Liver (tissue), 9 donors: ENCODE measurements around the gene APBB1. TPM values are rescaled to one million over a fixed set of nuclear protein-coding genes. Genes with fewer than 3 reads are reported as not detected.

ENCODE experiments used
- DNase-seq: peaks from one replicate; pipeline ENCODE4 v3.0.0-alpha.2; 2017; ENCODE audit warnings: low spot score
- H3K27ac ChIP-seq, 2 donors: one replicate each; pipeline ENCODE4 v1.7.0; 2013; ENCODE audit warnings: inconsistent platforms in 2 of 2, low read length in 2 of 2, control low read depth in 1 of 2, low read depth in 1 of 2, mild to moderate bottlenecking in 1 of 2
- H3K27me3 ChIP-seq, 4 donors: one replicate each; pipeline versions ENCODE4 v1.6.1 to v1.7.0; 2013; ENCODE audit warnings: low read length in 3 of 4, inconsistent platforms in 1 of 4, mild to moderate bottlenecking in 1 of 4, moderate library complexity in 1 of 4; ENCODE audit not compliant: control insufficient read depth in 4 of 4, insufficient read depth in 4 of 4
- H3K36me3 ChIP-seq, 4 donors: one replicate each; pipeline versions ENCODE4 v1.6.1 to v1.7.0; 2013; ENCODE audit warnings: low read length in 3 of 4, mild to moderate bottlenecking in 3 of 4, low read depth in 1 of 4, moderate library complexity in 1 of 4; ENCODE audit not compliant: control insufficient read depth in 4 of 4, insufficient read depth in 3 of 4
- H3K4me1 ChIP-seq, 4 donors: one replicate each; pipeline versions ENCODE4 v1.6.1 to v1.7.0; 2013; ENCODE audit warnings: low read length in 3 of 4, mild to moderate bottlenecking in 3 of 4, moderate library complexity in 1 of 4; ENCODE audit not compliant: control insufficient read depth in 4 of 4, insufficient read depth in 4 of 4
- H3K4me3 ChIP-seq, 3 donors: one replicate each; pipeline versions ENCODE4 v1.6.1 to v1.7.0; 2013; ENCODE audit warnings: low read length in 3 of 3, control low read depth in 1 of 3, low read depth in 1 of 3, mild to moderate bottlenecking in 1 of 3
- H3K9ac ChIP-seq, 2 donors: one replicate each; pipeline ENCODE4 v1.7.0; 2013; ENCODE audit warnings: low read length in 2 of 2, mild to moderate bottlenecking in 2 of 2, moderate library complexity in 2 of 2, control low read depth in 1 of 2, low read depth in 1 of 2
- H3K9me3 ChIP-seq, 4 donors: one replicate each; pipeline versions ENCODE4 v1.6.1 to v1.7.0; 2013; ENCODE audit warnings: low read length in 3 of 4; ENCODE audit not compliant: control insufficient read depth in 4 of 4
- EGR1 ChIP-seq, 2 donors: IDR thresholded peaks; 2 replicates each; pipeline ENCODE4 v1.6.1; 2016 to 2018; ENCODE audit warnings: antibody characterized with exemption in 2 of 2, low read depth in 2 of 2
- FOXA1 ChIP-seq: IDR thresholded peaks from 2 replicates; pipeline ENCODE4 v1.6.1; 2016; ENCODE audit warnings: antibody characterized with exemption
- FOXA2 ChIP-seq: IDR thresholded peaks from 2 replicates; pipeline ENCODE4 v1.6.1; 2016; ENCODE audit warnings: antibody characterized with exemption
- GABPA ChIP-seq, 2 donors: IDR thresholded peaks in 1 of 2; conservative IDR thresholded peaks in 1 of 2; 2 replicates each; pipeline ENCODE4 v1.6.1; 2016; ENCODE audit warnings: antibody characterized with exemption in 2 of 2, mild to moderate bottlenecking in 1 of 2, moderate library complexity in 1 of 2
- HNF4A ChIP-seq, 2 donors: conservative IDR thresholded peaks; 2 replicates each; pipeline ENCODE4 v1.6.1; 2016; ENCODE audit warnings: antibody characterized with exemption in 2 of 2, mild to moderate bottlenecking in 2 of 2
- HNF4G ChIP-seq: IDR thresholded peaks from 2 replicates; pipeline ENCODE4 v1.6.1; 2016; ENCODE audit warnings: antibody characterized with exemption
- JUND ChIP-seq, 2 donors: IDR thresholded peaks; 2 replicates each; pipeline ENCODE4 v1.6.1; 2016; ENCODE audit warnings: antibody characterized with exemption in 2 of 2
- MAX ChIP-seq: IDR thresholded peaks from 2 replicates; pipeline ENCODE4 v1.6.1; 2016; ENCODE audit warnings: antibody characterized with exemption
- NR2F2 ChIP-seq: IDR thresholded peaks from 2 replicates; pipeline ENCODE4 v1.6.1; 2016; ENCODE audit warnings: antibody characterized with exemption
- RAD21 ChIP-seq, 2 donors: IDR thresholded peaks; 2 replicates each; pipeline ENCODE4 v1.6.1; 2016; ENCODE audit warnings: antibody characterized with exemption in 2 of 2, mild to moderate bottlenecking in 2 of 2
- REST ChIP-seq: IDR thresholded peaks from 2 replicates; pipeline ENCODE4 v1.6.1; 2016; ENCODE audit warnings: antibody characterized with exemption, mild to moderate bottlenecking
- RXRA ChIP-seq, 2 donors: IDR thresholded peaks; 2 replicates each; pipeline ENCODE4 v1.6.1; 2017 to 2018; ENCODE audit warnings: antibody characterized with exemption in 2 of 2, mild to moderate bottlenecking in 1 of 2
- SP1 ChIP-seq: IDR thresholded peaks from 2 replicates; pipeline ENCODE4 v1.6.1; 2018; ENCODE audit warnings: antibody characterized with exemption, mild to moderate bottlenecking
- TAF1 ChIP-seq: conservative IDR thresholded peaks from 2 replicates; pipeline ENCODE4 v1.6.1; 2016; ENCODE audit warnings: antibody characterized with exemption, mild to moderate bottlenecking
- YY1 ChIP-seq: IDR thresholded peaks from 2 replicates; pipeline ENCODE4 v1.6.1; 2016; ENCODE audit warnings: antibody characterized with exemption, mild to moderate bottlenecking
- WGBS: extraction: QIAGEN DNeasy Blood & Tissue Kit; methylation state at CpG from one replicate; pipeline ENCODE4 v1.1.7; 2013; 5-methylcytosine and 5-hydroxymethylcytosine counted together
- polyA plus RNA-seq, 2 donors: library from polyadenylated mRNA; stranded (reverse) in 1 of 2; unstranded in 1 of 2; fragments of 200-250 nt in 1 of 2; fragments of >200 nt in 1 of 2; fragmentation: Nextera tagmentation in 1 of 2; extraction: Ambion mirVana in 1 of 2; gene quantifications; one replicate each; pipeline versions ENCODE4 v1.2.1 to v1.2.3, GENCODE V29; 2013 to 2015
- total RNA-seq, 2 donors: library from RNA; depleted of rRNA; stranded (reverse); fragments of >200 nt; gene quantifications; one replicate each; pipeline ENCODE4 v1.2.3, GENCODE V29; 2014
- TF ChIP-seq, protein P1 (sequence below): IDR thresholded peaks from 2 replicates; pipeline ENCODE4 v1.6.1; 2016; ENCODE audit warnings: antibody characterized with exemption
- TF ChIP-seq, protein P2 (sequence below): fragments of 150-350 bp; IDR thresholded peaks from 2 replicates; pipeline ENCODE4 v1.5.1; 2017; ENCODE audit warnings: improper control_type of control experiment, low read depth, low read length; ENCODE audit not compliant: missing input control
- TF ChIP-seq, protein P3 (sequence below): IDR thresholded peaks from 2 replicates; pipeline ENCODE4 v1.6.1; 2016; ENCODE audit warnings: antibody characterized with exemption
- donor health status: healthy.
- donor health status: healthy.
- donor health status: healthy.
- donor health status: healthy.
- donor health status: healthy.

The APBB1 gene
- total and polyA plus RNA-seq, 4 donors: 2.5 to 8.6 (median 6.3) TPM

DNA sequence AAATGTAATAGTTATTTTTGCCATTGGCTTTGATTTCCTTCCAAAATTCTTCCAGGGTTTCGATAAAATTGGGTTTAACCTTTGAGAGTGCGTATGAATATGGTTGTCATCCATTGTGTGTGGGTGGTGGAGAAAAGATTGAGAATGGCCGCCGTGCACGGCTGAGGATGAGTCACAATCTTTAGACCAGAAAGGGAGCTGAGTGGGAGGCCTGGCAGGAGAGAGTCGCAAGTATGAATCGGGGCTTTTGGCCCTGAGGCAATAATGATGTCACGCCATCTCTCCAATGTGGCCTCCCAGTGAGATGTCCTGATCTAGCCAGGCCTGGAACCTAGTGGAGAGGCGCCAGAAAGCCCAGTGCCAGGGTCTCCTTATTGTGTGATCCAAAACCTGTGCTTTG lies 61.7 kb downstream of the APBB1 start:
- Histone ChIP-seq H3K27ac (no peak overlapping the region), H3K27me3 (no peaks in the 10 kb centered on the region), H3K4me3 (no peak overlapping the region), H3K9me3 (no peaks in the 10 kb centered on the region), H3K36me3 (no peaks in the 10 kb centered on the region), H3K9ac (no peak overlapping the region), H3K4me1 (peaks cover 6 to 21% (median 18%) of the 10 kb centered on the region in 4 donors)
- TF ChIP-seq FOXA1 (no peak), TAF1 (no peak), REST (no peak), YY1 (no peak), SP1 (no peak), HNF4G (no peak), MAX (no peak), HNF4A (conservative IDR thresholded peaks at IDR 0.05) (no peak), FOXA2 (no peak), JUND (IDR thresholded peaks at IDR 0.05) (no peak), NR2F2 (no peak), EGR1 (IDR thresholded peaks at IDR 0.05; ENCODE audit: low read depth in 2 of 2) (no peak), GABPA (IDR thresholded peaks at IDR 0.05 in 1 of 2, conservative IDR thresholded peaks at IDR 0.05 in 1 of 2) (no peak), RXRA (IDR thresholded peaks at IDR 0.05) (no peak), RAD21 (IDR thresholded peaks at IDR 0.05) (no peak)
- TF ChIP-seq, protein P1, sequence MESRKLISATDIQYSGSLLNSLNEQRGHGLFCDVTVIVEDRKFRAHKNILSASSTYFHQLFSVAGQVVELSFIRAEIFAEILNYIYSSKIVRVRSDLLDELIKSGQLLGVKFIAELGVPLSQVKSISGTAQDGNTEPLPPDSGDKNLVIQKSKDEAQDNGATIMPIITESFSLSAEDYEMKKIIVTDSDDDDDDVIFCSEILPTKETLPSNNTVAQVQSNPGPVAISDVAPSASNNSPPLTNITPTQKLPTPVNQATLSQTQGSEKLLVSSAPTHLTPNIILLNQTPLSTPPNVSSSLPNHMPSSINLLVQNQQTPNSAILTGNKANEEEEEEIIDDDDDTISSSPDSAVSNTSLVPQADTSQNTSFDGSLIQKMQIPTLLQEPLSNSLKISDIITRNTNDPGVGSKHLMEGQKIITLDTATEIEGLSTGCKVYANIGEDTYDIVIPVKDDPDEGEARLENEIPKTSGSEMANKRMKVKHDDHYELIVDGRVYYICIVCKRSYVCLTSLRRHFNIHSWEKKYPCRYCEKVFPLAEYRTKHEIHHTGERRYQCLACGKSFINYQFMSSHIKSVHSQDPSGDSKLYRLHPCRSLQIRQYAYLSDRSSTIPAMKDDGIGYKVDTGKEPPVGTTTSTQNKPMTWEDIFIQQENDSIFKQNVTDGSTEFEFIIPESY: no peak
- TF ChIP-seq, protein P2, sequence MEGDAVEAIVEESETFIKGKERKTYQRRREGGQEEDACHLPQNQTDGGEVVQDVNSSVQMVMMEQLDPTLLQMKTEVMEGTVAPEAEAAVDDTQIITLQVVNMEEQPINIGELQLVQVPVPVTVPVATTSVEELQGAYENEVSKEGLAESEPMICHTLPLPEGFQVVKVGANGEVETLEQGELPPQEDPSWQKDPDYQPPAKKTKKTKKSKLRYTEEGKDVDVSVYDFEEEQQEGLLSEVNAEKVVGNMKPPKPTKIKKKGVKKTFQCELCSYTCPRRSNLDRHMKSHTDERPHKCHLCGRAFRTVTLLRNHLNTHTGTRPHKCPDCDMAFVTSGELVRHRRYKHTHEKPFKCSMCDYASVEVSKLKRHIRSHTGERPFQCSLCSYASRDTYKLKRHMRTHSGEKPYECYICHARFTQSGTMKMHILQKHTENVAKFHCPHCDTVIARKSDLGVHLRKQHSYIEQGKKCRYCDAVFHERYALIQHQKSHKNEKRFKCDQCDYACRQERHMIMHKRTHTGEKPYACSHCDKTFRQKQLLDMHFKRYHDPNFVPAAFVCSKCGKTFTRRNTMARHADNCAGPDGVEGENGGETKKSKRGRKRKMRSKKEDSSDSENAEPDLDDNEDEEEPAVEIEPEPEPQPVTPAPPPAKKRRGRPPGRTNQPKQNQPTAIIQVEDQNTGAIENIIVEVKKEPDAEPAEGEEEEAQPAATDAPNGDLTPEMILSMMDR: no peak
- TF ChIP-seq, protein P3, sequence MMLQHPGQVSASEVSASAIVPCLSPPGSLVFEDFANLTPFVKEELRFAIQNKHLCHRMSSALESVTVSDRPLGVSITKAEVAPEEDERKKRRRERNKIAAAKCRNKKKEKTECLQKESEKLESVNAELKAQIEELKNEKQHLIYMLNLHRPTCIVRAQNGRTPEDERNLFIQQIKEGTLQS: no peak
- WGBS: 74% methylated on average over 9 of the region's 9 CpGs
- DNase-seq: no peak
